ENCODE data around the gene ANKHD1. TPM values are rescaled to one million over a fixed set of nuclear protein-coding genes. Genes with fewer than 3 reads are reported as not detected.
A peak's percentile ranks its signal among the peaks of the same experiment; 100 is the strongest.

The ANKHD1 gene
- total and polyA plus RNA-seq, 12 donors = 26.6 to 77.9 (median 67.5) TPM

DNA sequence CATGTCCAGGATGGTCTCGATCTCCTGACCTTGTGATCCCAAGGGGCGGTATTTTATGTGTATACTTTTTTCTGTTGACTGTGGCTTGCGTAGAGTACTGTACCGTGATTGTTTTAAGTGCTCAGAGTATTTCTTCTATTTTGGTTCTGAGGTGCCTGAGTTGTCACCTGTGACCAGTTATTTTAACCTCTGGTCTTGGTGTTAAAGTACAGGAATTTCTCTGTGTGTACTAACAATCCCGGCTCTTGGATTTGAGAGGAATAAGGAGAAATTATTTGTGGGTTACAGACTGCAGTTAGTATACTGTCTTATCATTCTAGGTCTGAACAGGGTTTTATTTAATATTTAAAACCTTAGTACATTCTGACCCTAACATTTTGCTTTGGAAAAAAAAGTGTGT lies 2.0 kb downstream of the ANKHD1 start:
- TF ChIP-seq, protein P1, sequence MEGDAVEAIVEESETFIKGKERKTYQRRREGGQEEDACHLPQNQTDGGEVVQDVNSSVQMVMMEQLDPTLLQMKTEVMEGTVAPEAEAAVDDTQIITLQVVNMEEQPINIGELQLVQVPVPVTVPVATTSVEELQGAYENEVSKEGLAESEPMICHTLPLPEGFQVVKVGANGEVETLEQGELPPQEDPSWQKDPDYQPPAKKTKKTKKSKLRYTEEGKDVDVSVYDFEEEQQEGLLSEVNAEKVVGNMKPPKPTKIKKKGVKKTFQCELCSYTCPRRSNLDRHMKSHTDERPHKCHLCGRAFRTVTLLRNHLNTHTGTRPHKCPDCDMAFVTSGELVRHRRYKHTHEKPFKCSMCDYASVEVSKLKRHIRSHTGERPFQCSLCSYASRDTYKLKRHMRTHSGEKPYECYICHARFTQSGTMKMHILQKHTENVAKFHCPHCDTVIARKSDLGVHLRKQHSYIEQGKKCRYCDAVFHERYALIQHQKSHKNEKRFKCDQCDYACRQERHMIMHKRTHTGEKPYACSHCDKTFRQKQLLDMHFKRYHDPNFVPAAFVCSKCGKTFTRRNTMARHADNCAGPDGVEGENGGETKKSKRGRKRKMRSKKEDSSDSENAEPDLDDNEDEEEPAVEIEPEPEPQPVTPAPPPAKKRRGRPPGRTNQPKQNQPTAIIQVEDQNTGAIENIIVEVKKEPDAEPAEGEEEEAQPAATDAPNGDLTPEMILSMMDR (IDR thresholded peaks at IDR 0.05) = no peak

GRCh38 chr5:140408750-140409241 lies 7.2 kb downstream of the ANKHD1 start:
- TF ChIP-seq, protein P1 (IDR thresholded peaks at IDR 0.05) = peak in 1 of 9 donors; percentile 30
- H3K4me3 ChIP-seq = no peak overlapping the region
- H3K9me3 ChIP-seq = no peaks in the 10 kb centered on the region
- no peaks in the 10 kb centered on the region for H3K27me3 ChIP-seq
- ATAC-seq (peak in 5 of 8 donors; percentile 35 to 65 (median 49)), DNase-seq (no peak)
- 36% methylated on average over 4 of the region's 4 CpGs for WGBS, 2 donors
- H3K27ac ChIP-seq = no peak overlapping the region
- intact Hi-C loops (cut with DNase I) = loop anchor here in 6 of 10 donors (10.0 kb wide), 5 partner anchors 216 to 296 kb away; partner anchors contain the start of genes IK (in 2 of the 6), NDUFA2 (in 2 of the 6), WDR55 (in 2 of the 6) and HARS1 (in 1 of the 6)
- peaks cover 0 to 78% (median 37%) of the 10 kb centered on the region in 9 donors for H3K4me1 ChIP-seq
- peaks cover 0 to 30% (median 0%) of the 10 kb centered on the region in 9 donors for H3K36me3 ChIP-seq

More for the DNA sequence above, 2.0 kb downstream of the ANKHD1 start:
- Histone ChIP-seq H3K36me3 (peaks cover 0 to 20% (median 0%) of the 10 kb centered on the region in 9 donors), H3K27ac (peak overlapping the region in 1 of 10 donors; percentile 13), H3K27me3 (no peaks in the 10 kb centered on the region), H3K4me1 (peaks cover 4 to 63% (median 42%) of the 10 kb centered on the region in 9 donors), H3K4me3 (peak overlapping the region in 9 of 10 donors; percentile 76 to 97 (median 93)), H3K9me3 (no peaks in the 10 kb centered on the region)
- intact Hi-C loops (cut with DNase I) = loop anchor here in 8 of 10 donors (5.0 to 10.0 kb wide), 8 partner anchors 144 to 919 kb away; partner anchors contain the start of genes IK (in 2 of the 8), NDUFA2 (in 2 of the 8), WDR55 (in 2 of the 8) and EIF4EBP3 (in 1 of the 8)
- no peak for DNase-seq
- WGBS, 2 donors = 55 to 63% methylated on average over 5 of the region's 5 CpGs
- ATAC-seq = no peak

DNA sequence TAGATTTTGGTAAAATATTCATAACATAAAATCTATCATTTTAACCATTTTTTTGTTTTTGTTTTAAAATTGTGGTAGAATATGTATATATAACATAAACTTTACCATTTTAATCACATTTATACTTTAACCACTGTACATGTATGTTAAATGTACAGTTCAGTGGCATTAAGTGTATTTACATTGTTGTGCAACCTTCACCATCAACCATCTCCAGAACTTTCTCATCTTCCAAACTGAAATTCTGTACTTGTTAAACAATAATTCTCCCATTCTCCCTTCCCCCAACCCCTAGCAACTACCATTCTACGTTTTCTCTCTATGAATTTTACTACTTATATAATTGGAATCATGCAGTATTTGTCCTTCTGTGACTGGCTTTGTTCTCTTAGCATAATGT lies 11.6 kb downstream of the ANKHD1 start:
- TF ChIP-seq, protein P1 (IDR thresholded peaks at IDR 0.05) = no peak
- H3K36me3 ChIP-seq = peaks cover 0 to 29% (median 0%) of the 10 kb centered on the region in 9 donors

GRCh38 chr5:140417235-140417634 lies 15.6 kb downstream of the ANKHD1 start:
- 98 to 99% methylated on average over 2 of the region's 2 CpGs for WGBS, 2 donors
- TF ChIP-seq, protein P1 (IDR thresholded peaks at IDR 0.05) = no peak
- intact Hi-C loops (cut with DNase I) = no loop called here
- H3K4me3 ChIP-seq = no peak overlapping the region
- peaks cover 0 to 23% (median 0%) of the 10 kb centered on the region in 9 donors for H3K36me3 ChIP-seq
- no peaks in the 10 kb centered on the region for H3K27me3 ChIP-seq
- ATAC-seq (no peak), DNase-seq (no peak)
- no peak overlapping the region for H3K27ac ChIP-seq
- H3K4me1 ChIP-seq = peaks cover 0 to 40% (median 8%) of the 10 kb centered on the region in 9 donors
- H3K9me3 ChIP-seq = no peaks in the 10 kb centered on the region

More for the DNA sequence above, 11.6 kb downstream of the ANKHD1 start:
- Histone ChIP-seq H3K4me3 (no peak overlapping the region), H3K4me1 (peaks cover 0 to 50% (median 21%) of the 10 kb centered on the region in 9 donors), H3K9me3 (no peaks in the 10 kb centered on the region), H3K27me3 (no peaks in the 10 kb centered on the region), H3K27ac (no peak overlapping the region)
- intact Hi-C loops (cut with DNase I) = no loop called here
- ATAC-seq (no peak), DNase-seq (no peak)
- WGBS, 2 donors = 55 to 65% methylated on average over 1 of the region's 1 CpG
